Skeletal muscle satellite cell (primary cell): ENCODE results near the gene SMCO1. TPM values are rescaled to one million over a fixed set of nuclear protein-coding genes. Genes with fewer than 3 reads are reported as not detected.
"Not testable (repeated sequence)": the region's sequence is repeated elsewhere in the genome, so short reads cannot be mapped to it uniquely, and the experiment has no call there.

Experiments
- H3K27me3 ChIP-seq: 2 replicates; pipeline ENCODE4 v1.7.0; 2013; ENCODE audit warnings: low read length; ENCODE audit not compliant: control insufficient read depth, insufficient read depth
- H3K36me3 ChIP-seq: 2 replicates; pipeline ENCODE4 v1.7.0; 2013; ENCODE audit warnings: mild to moderate bottlenecking, control low read depth, low read length; ENCODE audit not compliant: insufficient read depth
- H3K4me1 ChIP-seq: 2 replicates; pipeline ENCODE4 v1.7.0; 2013; ENCODE audit warnings: low read length; ENCODE audit not compliant: control insufficient read depth, insufficient read depth
- H3K4me2 ChIP-seq: 2 replicates; pipeline ENCODE4 v1.7.0; 2013; ENCODE audit warnings: mild to moderate bottlenecking, low read length
- H3K4me3 ChIP-seq: 2 replicates; pipeline ENCODE4 v1.7.0; 2013; ENCODE audit warnings: low read length
- H3K9ac ChIP-seq: 2 replicates; pipeline ENCODE4 v1.7.0; 2013; ENCODE audit warnings: mild to moderate bottlenecking, low read depth, low read length, moderate library complexity
- H3K9me3 ChIP-seq: replicated peaks from 2 replicates; pipeline ENCODE4 v1.7.0; 2013; ENCODE audit warnings: mild to moderate bottlenecking, control low read depth, low read length
- small RNA-seq: library from RNA; depleted of rRNA; stranded (forward); fragments of <200 nt; gene quantifications from one replicate; pipeline ENCODE3, GENCODE V24; 2012

Gene SMCO1

GRCh38 chr3:196477678-196478077, 37.5 kb downstream of the SMCO1 start:
- Histone ChIP-seq H3K4me2 (no peak overlapping the region), H3K9ac (no peak overlapping the region), H3K9me3 (no peaks in the 10 kb centered on the region), H3K4me3 (no peak overlapping the region), H3K27me3 (no peaks in the 10 kb centered on the region), H3K36me3 (peaks cover 55% of the 10 kb centered on the region), H3K4me1 (no peaks in the 10 kb centered on the region)

GRCh38 chr3:196472286-196472685, 42.9 kb downstream of the SMCO1 start:
- Histone ChIP-seq H3K4me3 (no peak overlapping the region), H3K9ac (no peak overlapping the region), H3K36me3 (peaks cover 42% of the 10 kb centered on the region), H3K27me3 (no peaks in the 10 kb centered on the region), H3K4me2 (no peak overlapping the region), H3K4me1 (no peaks in the 10 kb centered on the region), H3K9me3 (no peaks in the 10 kb centered on the region)

- Histone ChIP-seq H3K4me1 (no peaks in the 10 kb centered on the region), H3K27me3 (no peaks in the 10 kb centered on the region), H3K9ac (no peak overlapping the region), H3K9me3 (no peaks in the 10 kb centered on the region), H3K4me3 (no peak overlapping the region), H3K36me3 (peaks cover 38% of the 10 kb centered on the region), H3K4me2 (no peak overlapping the region)
These were observed 43.6 kb downstream of the SMCO1 start for GRCh38 chr3:196471551-196471950.

GRCh38 chr3:196470182-196470581, 45.0 kb downstream of the SMCO1 start:
- H3K27me3 ChIP-seq, H3K4me2 ChIP-seq, H3K4me3 ChIP-seq, H3K9ac ChIP-seq, H3K4me1 ChIP-seq, H3K9me3 ChIP-seq: not testable (repeated sequence)
- peaks cover 34% of the 10 kb centered on the region for H3K36me3 ChIP-seq

- H3K4me3 ChIP-seq, result no peak overlapping the region
- H3K9me3 ChIP-seq, result no peaks in the 10 kb centered on the region
These were observed 51.3 kb downstream of the SMCO1 start for GRCh38 chr3:196463804-196464203.

GRCh38 chr3:196463478-196463756, 51.7 kb downstream of the SMCO1 start:
- Histone ChIP-seq H3K27me3 (no peaks in the 10 kb centered on the region), H3K9ac (no peak overlapping the region), H3K4me1 (no peaks in the 10 kb centered on the region), H3K36me3 (no peaks in the 10 kb centered on the region), H3K4me3 (no peak overlapping the region), H3K9me3 (no peaks in the 10 kb centered on the region), H3K4me2 (no peak overlapping the region)

More at GRCh38 chr3:196463804-196464203, 51.3 kb downstream of the SMCO1 start:
- no peaks in the 10 kb centered on the region for H3K4me1 ChIP-seq
- H3K27me3 ChIP-seq, result no peaks in the 10 kb centered on the region
- no peak overlapping the region for H3K4me2 ChIP-seq
- H3K9ac ChIP-seq, result no peak overlapping the region
- H3K36me3 ChIP-seq, result no peaks in the 10 kb centered on the region

- not testable (repeated sequence) for H3K36me3 ChIP-seq, H3K4me2 ChIP-seq, H3K9me3 ChIP-seq, H3K9ac ChIP-seq, H3K4me1 ChIP-seq, H3K4me3 ChIP-seq, H3K27me3 ChIP-seq
These were observed 52.3 kb downstream of the SMCO1 start for GRCh38 chr3:196462680-196463477.

GRCh38 chr3:196458063-196458462, 57.1 kb downstream of the SMCO1 start:
- no peak overlapping the region for H3K9ac ChIP-seq
- H3K9me3 ChIP-seq, result no peaks in the 10 kb centered on the region
- H3K4me2 ChIP-seq, result no peak overlapping the region
- no peaks in the 10 kb centered on the region for H3K36me3 ChIP-seq
- peaks cover 5% of the 10 kb centered on the region for H3K4me1 ChIP-seq
- H3K27me3 ChIP-seq, result no peaks in the 10 kb centered on the region
- no peak overlapping the region for H3K4me3 ChIP-seq

- not testable (repeated sequence) for H3K9me3 ChIP-seq, H3K9ac ChIP-seq
These were observed 57.7 kb downstream of the SMCO1 start for GRCh38 chr3:196457470-196457869.

More at GRCh38 chr3:196457470-196457869, 57.7 kb downstream of the SMCO1 start:
- not testable (repeated sequence) for H3K4me3 ChIP-seq, H3K4me2 ChIP-seq, H3K36me3 ChIP-seq, H3K27me3 ChIP-seq, H3K4me1 ChIP-seq

Small RNAs within 50 kb of the gene (small RNA-seq; reads per million reads assigned to genes)
- not detected for gene RPS29P3
